HG03354 (cell line): ENCODE results near the gene TOPORS.
"Not testable (repeated sequence)": the region's sequence is repeated elsewhere in the genome, so short reads cannot be mapped to it uniquely, and the experiment has no call there.

Source experiments
- ATAC-seq: cut with Tn5 transposase; IDR thresholded peaks from one replicate; pipeline ENCODE4 v1.9.1; 2021; ENCODE audit warnings: mild to moderate bottlenecking; ENCODE audit not compliant: unreplicated experiment, poor library complexity, severe bottlenecking

TOPORS gene

GRCh38 chr9:32571969-32572899 lies 19.8 kb upstream of the TOPORS start:
- peak; percentile 92 for ATAC-seq

- ATAC-seq, result no peak
Measured at GRCh38 chr9:32570262-32570661, 17.9 kb upstream of the TOPORS start.

- ATAC-seq, result no peak
Measured at GRCh38 chr9:32566770-32567169, 14.4 kb upstream of the TOPORS start.

GRCh38 chr9:32565967-32566366 lies 13.6 kb upstream of the TOPORS start:
- no peak for ATAC-seq

- no peak for ATAC-seq
Measured at GRCh38 chr9:32558408-32558934, 6.1 kb upstream of the TOPORS start.

- ATAC-seq, result no peak
Measured at GRCh38 chr9:32554591-32554990, 2.2 kb upstream of the TOPORS start.

GRCh38 chr9:32554107-32554506 lies 1.7 kb upstream of the TOPORS start:
- ATAC-seq, result no peak

- ATAC-seq, result peak; percentile 17
Measured at GRCh38 chr9:32551276-32552051, 922 bp downstream of the TOPORS start.

GRCh38 chr9:32550562-32551275 lies 1.7 kb downstream of the TOPORS start:
- peak; percentile 74 for ATAC-seq

- ATAC-seq, result no peak
Measured at GRCh38 chr9:32550150-32550561, 2.2 kb downstream of the TOPORS start.

GRCh38 chr9:32548213-32548612 lies 4.2 kb downstream of the TOPORS start:
- ATAC-seq, result not testable (repeated sequence)

- ATAC-seq, result no peak
Measured at GRCh38 chr9:32545884-32546283, 6.5 kb downstream of the TOPORS start.

GRCh38 chr9:32543047-32543446 lies 9.3 kb downstream of the TOPORS start:
- ATAC-seq, result no peak

- no peak for ATAC-seq
Measured at GRCh38 chr9:32533816-32534215, 18.6 kb downstream of the TOPORS start.

GRCh38 chr9:32533336-32533735 lies 19.1 kb downstream of the TOPORS start:
- no peak for ATAC-seq

- ATAC-seq, result no peak
Measured at GRCh38 chr9:32526707-32527048, 25.7 kb downstream of the TOPORS start.

- ATAC-seq, result peak; percentile 78
Measured at GRCh38 chr9:32526041-32526706, 26.2 kb downstream of the TOPORS start, which contains the start of gene RIGI. TSS of gene RIGI (minus strand) at chr9:32526196. CDS start at chr9:32526166, 30 bp downstream.

GRCh38 chr9:32525709-32526030 lies 26.7 kb downstream of the TOPORS start:
- peak; percentile 29 for ATAC-seq

- peak; percentile 23 for ATAC-seq
Measured at GRCh38 chr9:32524892-32525708, 27.3 kb downstream of the TOPORS start.
